CD1c-positive myeloid dendritic cell (primary cell): ENCODE results near the gene RAB7B.
"Not testable (repeated sequence)": the region's sequence is repeated elsewhere in the genome, so short reads cannot be mapped to it uniquely, and the experiment has no call there.

ENCODE experiments used
- DNase-seq: peaks from one replicate; pipeline ENCODE4 v3.0.0-alpha.2; 2016; ENCODE audit errors: extremely low spot score

RAB7B gene, protein sequence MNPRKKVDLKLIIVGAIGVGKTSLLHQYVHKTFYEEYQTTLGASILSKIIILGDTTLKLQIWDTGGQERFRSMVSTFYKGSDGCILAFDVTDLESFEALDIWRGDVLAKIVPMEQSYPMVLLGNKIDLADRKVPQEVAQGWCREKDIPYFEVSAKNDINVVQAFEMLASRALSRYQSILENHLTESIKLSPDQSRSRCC

DNA sequence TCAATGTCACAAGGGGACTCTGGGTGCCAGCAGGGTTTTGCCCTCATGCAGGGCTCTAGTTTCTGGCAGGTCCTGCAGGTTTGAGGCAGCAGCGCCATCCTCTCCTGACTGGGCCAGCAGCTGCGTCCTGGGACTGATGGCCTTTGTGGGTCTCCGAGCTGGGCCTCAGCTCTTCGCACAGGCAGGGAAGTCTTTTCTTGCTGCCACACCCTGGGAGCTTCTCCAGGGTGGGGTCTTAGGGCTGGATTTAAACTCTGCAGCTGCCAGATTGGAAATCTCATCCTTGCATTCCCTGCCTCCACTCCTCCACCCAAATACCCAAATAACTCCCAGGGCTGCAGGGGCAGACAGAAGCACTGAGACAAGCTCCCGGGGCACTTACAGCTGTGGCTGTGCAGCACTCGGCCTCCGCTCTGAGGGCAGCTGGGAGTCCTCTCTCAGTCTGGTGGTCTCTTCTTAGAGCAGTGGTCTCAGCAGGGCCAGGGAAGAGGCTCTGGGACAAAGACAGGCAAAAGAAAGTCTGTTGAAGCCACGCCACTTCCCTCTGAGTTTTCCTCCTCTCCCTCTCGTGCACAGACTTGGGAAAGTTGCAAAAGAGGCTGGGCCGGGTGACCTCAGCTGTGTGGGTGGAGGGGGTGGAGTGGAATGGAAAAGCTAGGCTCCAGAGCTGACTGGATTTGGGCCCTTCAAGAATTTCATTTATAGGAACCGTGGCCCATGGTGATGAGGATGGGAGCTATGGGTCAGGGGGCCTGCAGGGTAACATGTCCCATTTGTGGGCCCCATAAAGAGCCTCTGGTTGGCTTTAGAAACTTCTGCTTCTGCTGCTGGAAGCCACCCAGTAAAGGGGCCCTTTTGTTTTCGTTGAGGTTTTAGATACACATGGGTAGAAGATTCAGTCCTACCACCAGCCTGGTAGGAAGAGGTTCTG, at the start of gene RAB7B:
RAB7B (minus strand) TSS at position 525 of the 931 bp plus-strand sequence. CDS start 9,260 bp downstream, outside the sequence.
- DNase-seq: peak; percentile 94

DNA sequence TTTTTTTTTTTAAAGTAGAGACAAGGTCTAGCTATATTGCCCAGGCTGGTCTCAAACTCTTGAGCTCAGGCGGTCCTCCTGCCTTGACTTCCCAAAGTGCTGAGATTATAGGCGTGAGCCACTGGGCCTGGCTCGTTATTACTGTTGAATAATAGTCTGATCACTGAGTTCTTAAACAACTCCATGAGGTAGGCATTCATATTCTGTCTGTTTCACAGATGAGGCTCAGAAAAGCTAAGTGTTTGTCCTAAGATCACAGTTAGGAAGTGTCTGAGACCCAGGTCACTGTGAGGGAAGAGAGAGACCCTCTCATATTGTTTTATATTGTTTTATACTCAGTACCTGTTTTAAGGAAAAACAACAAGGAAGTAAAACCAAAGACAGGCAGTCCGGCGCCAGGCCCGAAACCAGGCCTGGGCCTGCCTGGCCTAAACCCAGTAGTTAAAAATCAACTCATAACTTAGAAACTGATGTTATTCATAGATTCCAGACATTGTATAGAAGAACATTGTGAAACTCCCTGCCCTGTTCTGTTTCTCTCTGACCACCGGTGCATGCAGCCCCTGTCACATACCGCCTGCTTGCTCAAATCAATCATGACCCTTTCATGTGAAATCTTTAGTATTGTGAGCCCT, 49.2 kb upstream of the RAB7B start:
- not testable (repeated sequence) for DNase-seq

DNA sequence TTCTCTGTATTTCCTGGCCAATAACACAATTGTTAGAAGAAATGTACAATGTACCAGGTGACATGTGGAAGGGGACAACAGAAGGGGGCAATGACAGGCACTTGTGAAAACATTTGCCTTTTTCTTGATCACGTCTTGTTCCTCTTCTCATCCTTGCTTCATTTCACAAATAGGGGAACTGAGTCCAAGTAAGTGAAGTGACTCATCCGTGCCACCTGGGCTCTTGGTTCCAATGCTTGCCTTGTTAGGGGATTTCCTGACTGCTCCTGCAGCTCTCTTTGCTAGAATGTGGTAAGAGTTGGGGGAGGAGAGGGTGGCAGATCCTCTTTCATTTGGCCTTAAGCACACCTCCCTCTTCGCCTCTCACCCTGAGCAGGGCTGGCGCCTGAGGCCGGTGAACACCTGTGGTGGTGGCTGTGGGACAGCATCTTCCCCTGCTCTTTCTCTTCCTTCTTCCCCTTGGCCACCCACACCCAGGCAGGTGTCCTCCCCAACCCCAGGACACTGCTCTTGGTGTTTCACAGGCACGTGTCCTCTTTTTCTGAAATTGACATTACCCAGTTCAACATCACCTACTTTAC, 47.5 kb upstream of the RAB7B start:
- DNase-seq: peak; percentile 89

DNA sequence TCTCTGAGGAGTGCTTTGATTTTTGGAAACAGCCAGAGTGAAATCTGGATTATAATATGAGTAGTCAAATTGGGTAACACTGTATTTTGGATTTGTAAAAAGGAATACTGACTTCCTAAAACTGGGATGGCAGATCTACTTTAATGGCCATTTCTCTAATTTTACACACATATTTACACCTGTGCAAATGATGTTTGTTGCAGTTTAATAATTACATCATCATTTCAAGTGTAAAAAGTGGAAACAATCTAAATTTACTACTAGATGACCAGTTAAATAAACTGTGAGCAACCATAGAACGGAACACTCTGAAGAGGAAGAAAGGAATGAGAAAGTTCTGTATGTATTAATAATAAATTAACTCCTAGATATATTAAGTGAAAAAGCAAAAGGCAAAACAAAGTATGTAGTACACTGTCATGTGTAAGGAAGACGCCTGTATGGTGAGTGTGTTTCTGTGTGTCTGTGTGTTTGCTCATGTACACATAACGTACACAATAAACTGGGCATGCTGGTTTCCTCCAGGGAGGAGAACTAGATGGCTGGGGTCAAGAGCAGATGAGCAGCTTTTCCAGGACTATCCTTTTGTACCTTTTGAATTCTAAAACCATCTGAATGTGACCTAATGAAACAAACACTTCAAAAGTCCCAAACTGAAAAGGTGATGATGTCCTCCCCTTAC, 46.9 kb upstream of the RAB7B start:
- DNase-seq: no peak

DNA sequence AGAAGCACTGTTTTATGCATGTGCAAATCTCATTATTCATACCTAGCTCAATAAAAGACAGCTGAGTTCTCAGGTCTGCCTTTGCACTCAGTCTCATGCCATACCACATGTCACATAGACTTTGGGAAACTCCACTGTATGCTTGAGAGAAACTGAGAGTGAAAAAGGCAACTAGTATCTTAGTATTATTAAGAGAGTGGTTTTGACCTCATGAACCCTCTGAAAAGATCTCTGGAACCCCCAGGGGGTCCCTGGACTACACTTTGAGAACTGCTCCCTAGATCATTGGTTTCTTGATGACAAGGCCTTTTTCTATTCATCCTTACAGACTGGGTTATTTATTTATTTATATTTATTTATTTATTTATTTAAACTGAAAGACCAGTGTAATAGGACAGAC, 46.1 kb upstream of the RAB7B start:
- no peak for DNase-seq

DNA sequence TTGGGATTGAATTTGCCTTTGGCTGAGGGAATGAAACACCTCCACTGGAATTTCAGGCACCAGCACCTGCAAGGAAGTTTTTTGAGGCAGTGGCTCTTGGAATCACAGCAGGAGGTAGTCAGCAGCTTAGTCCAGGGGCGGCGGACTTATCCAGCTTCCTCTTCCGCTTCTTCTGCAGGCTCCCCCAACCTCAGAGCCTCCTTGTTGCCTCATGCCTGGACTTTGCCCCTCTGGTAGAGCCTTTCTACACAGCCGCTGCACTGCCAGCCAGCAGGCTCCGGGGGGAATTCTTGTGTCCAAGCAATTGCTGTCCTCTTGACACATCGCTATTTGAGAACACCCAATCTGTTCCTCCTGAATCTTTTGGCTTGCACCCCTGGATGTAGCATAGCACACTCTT, 45.4 kb upstream of the RAB7B start:
- DNase-seq: peak; percentile 71

DNA sequence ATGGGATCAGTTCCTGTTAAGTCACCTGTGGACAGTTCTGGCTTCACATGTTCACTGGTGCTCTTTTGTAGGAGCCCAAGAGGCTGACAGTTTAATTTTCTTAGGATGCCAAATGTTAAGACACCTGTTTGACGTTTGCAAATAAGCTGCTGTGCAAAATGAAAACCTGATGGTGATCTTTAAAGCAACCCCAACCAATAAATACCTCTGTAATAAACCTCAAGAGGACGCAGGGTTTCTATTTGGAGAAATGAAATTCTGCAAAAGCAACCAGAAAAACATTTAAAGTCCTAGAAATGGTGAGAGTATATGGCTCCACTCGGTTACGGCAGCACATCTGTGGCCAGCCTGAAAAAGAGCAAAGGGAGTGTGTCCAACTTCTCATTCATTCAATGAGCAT, 44.1 kb upstream of the RAB7B start:
- no peak for DNase-seq

DNA sequence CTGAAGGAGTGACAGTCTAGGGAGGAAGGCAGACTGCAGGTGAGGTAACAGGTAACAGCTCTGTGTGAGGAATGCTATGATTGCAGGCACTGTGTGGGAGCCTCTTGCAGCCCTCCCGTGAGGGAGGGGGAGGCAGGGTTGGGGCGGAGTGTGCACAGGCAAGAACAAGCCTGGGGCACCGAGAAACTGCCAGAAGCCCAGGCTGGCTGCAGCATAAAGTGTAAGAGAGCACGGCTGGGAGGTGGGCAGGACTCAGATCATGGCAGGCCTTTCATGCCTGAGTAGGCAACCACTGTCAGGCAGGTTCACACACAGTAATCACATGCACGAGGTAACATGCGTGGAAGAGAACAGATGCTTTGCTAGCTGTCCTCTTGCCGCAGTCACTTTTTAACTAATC, 38.4 kb upstream of the RAB7B start:
- DNase-seq: no peak

DNA sequence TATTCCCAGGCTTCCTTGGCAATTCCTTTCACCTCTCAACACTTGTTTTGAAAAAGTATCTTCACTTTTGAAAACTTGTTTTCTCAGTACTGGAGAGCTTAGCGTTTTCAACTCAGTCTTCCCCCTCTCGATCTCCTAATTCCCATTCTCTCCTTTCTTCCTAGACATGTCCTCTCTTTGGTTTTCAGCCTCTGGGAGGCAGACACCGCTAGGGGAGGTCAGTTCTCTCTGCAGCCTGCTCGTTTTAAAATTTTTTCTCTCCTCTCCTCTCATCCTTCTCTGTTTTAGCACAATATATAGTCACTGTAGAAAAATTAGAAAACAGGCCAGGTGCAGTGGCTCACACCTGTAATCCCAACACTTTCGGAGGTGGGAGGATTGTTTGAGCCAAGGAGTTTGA, 37.1 kb upstream of the RAB7B start:
- no peak for DNase-seq

DNA sequence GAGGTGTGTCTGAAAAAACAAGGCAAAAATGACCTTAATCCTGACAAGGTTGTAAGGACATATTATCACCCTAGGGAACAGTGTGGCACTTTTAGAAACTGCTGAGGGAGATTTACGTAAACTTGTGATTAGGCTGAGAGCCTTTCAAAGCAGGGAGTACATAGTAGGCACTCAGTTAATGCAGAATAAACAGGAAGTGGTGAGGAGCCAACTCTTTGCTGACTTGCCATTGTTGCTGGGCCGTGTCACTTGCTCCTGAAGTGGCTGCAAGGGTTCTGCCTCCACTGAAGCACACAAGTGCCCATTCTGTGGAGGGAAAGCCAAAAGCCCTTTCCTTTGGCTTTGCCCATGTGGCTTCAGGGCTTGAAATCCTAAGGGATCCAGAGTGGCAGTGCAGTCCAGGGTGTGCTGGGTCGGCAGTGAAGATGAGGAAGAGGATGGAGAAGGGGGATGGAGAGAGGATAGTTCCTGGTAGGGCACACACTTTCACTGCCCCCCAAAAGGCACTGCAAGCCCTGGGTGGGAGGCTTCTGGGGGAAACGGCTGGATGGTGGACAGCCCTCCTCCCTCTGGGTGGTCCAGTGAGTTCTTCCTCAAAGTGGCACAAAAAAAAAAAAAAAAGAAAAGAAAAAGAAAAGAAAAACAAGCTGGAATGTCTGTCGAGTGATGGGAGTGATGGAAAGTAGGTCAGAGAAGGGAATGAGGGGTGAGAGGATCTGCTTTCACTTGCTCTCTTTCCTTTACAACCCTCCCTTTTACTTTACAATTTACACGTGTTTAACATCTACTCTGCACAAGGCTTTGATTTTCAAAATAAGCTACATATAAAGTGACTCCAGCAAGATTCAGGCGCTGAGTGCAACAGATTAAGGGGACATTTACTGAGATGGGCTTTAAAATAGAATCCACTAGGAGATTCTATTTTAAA, 36.1 kb upstream of the RAB7B start:
- no peak for DNase-seq

DNA sequence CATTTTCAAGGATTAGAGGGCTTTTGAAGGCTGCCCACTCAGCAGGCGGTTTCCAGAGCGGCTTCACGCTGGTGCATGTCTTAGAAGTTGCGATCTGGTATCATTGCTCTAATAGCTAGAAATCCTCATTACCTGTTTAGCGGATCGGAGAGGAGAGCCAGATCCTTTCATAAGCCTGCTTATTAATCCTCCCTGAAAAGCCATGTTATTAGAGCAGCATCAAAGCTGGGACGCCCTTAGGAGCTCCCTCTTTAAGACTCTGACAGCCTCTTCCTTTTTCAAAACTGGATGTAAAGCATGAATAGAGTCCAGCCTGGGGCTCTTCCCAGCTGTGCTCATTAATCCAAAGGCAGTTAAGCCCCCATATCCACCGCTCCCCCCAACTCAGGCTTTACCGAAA, 34.4 kb upstream of the RAB7B start:
- DNase-seq: no peak

DNA sequence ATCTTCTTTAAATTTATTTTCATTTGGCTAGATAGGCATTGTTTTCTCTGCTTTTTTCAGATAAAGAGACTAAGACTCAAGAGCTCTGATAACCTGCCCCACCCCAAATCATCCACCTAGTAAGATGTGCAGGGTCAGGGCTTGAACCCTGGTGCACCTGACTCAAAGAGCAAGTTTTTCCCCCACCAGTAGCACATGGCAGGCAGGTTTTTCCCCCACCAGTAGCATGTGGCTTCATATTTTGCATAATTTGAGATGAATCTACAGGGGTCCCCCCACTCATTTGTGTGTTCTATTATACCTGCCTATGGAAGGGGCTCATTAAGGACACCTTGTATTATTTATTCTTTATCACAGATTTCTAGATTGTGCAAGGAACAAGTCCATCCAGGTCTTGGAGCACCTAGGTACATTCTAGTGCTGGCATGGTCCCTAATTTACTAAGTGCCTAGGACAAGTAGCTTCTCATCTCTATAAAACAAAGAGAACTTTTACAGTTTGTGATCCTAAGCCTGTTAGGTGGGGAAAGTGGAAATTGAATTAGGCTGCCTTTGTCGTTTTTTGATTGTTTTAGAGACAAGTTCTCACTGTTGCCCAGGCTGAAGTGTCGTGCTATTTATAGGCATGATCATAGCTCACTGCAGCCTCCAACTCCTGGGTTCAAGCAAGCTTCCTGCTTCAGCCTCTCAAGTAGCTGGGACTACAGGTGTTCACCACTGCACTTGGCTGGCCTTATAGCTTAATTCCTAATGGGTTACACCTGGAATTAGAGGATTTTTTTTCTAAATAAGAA, 33.7 kb upstream of the RAB7B start:
- no peak for DNase-seq

DNA sequence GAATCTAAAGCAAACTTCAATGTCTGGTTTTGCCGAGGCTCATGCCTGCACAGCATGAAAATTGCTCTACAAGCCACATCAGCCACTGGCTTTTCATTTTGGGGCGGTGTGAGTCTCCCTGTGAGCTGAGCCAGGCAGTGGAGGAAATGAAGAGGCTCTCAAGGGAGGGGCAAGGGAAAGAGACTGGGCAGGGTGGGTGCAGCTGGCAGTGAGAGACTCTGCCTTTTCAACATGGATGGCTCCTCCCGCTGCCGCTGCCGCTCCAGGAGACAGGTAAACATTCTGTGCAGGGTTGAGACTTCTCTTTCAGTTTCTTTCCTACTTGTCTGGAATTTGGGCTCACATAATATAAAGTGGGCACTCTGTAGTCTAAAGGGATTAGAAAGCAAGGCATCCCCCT, 31.8 kb upstream of the RAB7B start:
- DNase-seq: no peak

DNA sequence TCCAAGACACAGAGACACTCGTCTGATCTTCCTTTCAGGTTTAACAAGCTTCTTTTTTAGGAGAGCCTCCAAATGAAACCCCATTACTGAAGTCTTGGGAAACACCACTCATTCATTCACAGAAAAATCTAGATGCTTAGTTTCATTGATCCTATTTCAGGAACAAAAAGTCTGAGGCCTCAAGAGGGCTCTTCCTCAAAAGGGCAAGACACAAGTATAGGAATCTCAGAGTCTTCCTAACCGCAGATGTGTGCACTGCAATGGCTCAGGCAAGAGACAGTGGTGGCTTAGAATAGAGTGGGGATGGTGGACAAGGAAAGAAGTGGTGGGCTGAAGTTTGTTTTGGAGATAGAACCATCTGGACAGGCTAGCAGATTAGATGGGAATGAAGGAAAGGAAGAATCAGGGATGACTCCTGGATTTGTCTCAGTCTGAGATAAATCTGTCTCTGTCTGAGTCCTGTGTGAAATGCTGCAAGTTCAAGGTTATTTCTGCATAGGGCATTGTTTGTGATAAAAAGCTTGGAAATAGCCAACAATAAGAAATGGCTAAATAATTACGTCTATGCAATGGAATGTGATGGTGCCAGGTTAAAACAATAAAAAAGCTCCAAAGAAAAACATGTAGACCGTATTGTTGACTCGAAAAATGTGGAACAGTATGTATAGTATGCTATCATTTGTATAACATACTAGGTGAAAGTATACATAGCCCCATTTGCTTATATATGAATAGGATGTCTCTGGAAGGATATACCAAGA, 29.4 kb upstream of the RAB7B start:
- peak; percentile 65 for DNase-seq

DNA sequence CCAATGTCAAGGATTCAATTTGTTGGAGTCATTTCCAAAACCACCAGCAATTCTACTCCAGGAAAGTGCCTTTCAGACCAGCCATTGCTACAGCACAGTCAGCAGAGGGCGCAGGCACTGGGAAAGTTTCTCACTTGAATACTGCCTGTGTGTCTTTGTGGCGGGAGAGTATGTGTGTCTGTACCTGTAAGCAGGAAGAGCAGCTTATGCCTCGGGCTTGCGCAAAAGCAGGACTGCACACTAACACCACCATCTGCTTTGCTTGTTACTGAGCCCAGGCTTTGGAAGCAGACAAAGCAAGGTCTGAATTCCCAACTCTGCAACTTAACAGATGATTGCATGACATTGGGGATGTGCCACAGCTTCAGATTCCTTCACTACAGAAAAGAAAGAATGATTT, 27.5 kb upstream of the RAB7B start:
- peak; percentile 71 for DNase-seq

DNA sequence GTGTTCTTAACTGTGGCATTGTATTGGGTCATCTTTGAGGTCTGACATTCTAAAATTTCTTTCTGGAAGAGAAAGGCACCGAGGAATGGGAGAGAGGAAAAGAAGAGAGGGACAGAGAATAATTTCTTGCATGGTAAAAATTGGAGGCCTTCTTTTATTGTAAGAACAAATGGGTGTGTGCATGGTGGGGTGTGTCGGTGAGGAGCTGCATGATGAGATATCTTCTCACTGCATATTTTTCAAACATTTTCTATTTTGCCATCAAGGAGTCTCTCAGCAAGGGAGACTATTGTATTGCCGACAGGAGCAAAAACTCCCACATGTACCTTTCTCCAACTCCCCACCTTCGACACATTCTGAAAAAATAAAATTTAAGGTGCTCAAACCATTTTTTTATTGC, 27.0 kb upstream of the RAB7B start:
- DNase-seq: no peak

DNA sequence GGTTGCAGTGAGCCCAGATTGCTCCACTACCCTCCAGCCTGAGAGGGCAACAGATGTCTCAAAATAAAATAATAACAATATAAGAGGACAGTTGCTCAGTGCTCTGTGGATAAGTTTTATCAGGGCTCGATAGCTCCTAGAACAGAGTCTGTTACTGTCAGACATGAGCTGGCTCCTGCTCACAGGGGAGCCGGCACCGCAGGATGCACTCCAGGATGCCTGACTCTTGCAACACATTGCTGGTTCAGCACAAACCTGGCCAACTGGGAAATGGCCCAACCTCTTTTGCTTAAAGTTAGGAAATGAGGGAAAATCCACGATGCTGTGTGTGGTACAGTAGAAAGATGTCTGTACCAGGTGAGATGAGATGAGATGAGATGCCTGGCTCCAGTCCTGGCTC, 26.3 kb upstream of the RAB7B start:
- DNase-seq: no peak

DNA sequence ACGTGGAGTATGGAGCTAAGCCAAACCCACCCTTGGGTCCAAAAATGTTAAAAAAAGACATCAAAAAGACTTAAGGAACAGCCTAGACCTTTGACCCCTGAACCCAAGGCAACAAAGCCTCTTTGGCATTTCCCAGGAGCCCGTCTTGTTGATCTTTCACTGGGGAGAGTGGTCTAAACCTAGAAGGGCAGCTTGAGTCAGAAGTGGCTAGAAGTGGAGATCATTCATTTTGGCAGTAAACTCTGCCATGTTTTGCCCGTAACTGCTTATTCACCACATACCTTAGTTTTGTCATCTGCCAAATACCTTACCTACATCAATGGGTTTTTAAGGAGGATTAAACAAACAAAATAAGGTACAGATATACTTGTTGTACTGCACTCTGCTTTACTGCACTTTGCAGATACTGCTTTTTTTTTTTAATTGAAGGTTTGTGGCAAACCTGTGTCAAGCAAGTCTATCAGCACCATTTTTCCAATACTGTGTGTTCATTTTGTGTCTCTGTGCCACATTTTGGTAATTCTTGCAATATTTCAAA, 22.2 kb upstream of the RAB7B start:
- no peak for DNase-seq

DNA sequence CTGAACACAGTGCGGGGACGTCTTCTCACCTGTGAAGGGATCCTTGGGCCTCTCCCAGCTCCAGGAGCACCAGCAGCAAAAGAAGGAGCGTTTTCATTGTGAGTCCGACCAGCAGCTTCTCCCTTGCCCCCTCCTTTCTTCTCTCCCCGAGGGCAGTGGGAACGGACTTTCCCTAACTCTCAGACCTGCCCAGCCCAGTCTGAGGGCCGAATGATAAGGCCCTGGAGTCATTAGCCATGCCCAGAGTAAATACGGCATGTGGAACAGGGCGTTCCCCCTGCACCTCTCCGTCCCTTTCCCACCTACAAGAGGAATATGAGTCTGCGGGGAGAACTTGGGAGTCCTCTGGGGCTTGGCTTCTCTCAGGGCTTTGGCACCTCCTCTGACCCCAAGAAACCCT, 20.5 kb upstream of the RAB7B start, which contains the start of gene CTSE:
CTSE (minus strand) TSS at position 201 of the 400 bp plus-strand sequence; CDS start at position 97, 104 bp downstream.
- DNase-seq: no peak
